ENCODE results near the gene CYP4X1.
"Not testable (repeated sequence)": the region's sequence is repeated elsewhere in the genome, so short reads cannot be mapped to it uniquely, and the experiment has no call there.

Gene CYP4X1

GRCh38 chr1:47089356-47089755, 65.9 kb downstream of the CYP4X1 start:
- DNase-seq: not testable (repeated sequence)

- DNase-seq: not testable (repeated sequence)
Measured at GRCh38 chr1:47091476-47091875, 68.0 kb downstream of the CYP4X1 start.

All from NCI-H1417 treated with DMSO at 0.1 percent for 48 hours (cell line).